Fibroblast of mammary gland (primary cell): ENCODE measurements around the gene RHEB.
A peak's percentile ranks its signal among the peaks of the same experiment; 100 is the strongest.

Source experiments
- DNase-seq: peaks from one replicate; pipeline ENCODE4 v3.0.0-alpha.2; 2010; ENCODE audit warnings: low read depth
- H3K4me3 ChIP-seq: 2 replicates; pipeline ENCODE4 v1.5.1; 2011; ENCODE audit warnings: low read depth, mild to moderate bottlenecking, low read length, moderate library complexity; ENCODE audit not compliant: control insufficient read depth
- TF ChIP-seq, protein P1 (sequence below): conservative IDR thresholded peaks from 2 replicates; pipeline ENCODE4 v1.5.1; 2011; ENCODE audit warnings: low read depth, low read length, inconsistent platforms; ENCODE audit not compliant: control insufficient read depth, insufficient read depth

RHEB gene

GRCh38 chr7:151505836-151506468 lies 13.7 kb downstream of the RHEB start:
- TF ChIP-seq, protein P1, sequence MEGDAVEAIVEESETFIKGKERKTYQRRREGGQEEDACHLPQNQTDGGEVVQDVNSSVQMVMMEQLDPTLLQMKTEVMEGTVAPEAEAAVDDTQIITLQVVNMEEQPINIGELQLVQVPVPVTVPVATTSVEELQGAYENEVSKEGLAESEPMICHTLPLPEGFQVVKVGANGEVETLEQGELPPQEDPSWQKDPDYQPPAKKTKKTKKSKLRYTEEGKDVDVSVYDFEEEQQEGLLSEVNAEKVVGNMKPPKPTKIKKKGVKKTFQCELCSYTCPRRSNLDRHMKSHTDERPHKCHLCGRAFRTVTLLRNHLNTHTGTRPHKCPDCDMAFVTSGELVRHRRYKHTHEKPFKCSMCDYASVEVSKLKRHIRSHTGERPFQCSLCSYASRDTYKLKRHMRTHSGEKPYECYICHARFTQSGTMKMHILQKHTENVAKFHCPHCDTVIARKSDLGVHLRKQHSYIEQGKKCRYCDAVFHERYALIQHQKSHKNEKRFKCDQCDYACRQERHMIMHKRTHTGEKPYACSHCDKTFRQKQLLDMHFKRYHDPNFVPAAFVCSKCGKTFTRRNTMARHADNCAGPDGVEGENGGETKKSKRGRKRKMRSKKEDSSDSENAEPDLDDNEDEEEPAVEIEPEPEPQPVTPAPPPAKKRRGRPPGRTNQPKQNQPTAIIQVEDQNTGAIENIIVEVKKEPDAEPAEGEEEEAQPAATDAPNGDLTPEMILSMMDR, result no peak

GRCh38 chr7:151505433-151505832 lies 14.3 kb downstream of the RHEB start:
- TF ChIP-seq, protein P1, result no peak
- no peak overlapping the region for H3K4me3 ChIP-seq

More at GRCh38 chr7:151505836-151506468, 13.7 kb downstream of the RHEB start:
- no peak overlapping the region for H3K4me3 ChIP-seq
- DNase-seq, result no peak

GRCh38 chr7:151504715-151505326 lies 14.9 kb downstream of the RHEB start:
- TF ChIP-seq, protein P1, result no peak
- DNase-seq, result no peak
- no peak overlapping the region for H3K4me3 ChIP-seq

More at GRCh38 chr7:151505433-151505832, 14.3 kb downstream of the RHEB start:
- no peak for DNase-seq

DNA sequence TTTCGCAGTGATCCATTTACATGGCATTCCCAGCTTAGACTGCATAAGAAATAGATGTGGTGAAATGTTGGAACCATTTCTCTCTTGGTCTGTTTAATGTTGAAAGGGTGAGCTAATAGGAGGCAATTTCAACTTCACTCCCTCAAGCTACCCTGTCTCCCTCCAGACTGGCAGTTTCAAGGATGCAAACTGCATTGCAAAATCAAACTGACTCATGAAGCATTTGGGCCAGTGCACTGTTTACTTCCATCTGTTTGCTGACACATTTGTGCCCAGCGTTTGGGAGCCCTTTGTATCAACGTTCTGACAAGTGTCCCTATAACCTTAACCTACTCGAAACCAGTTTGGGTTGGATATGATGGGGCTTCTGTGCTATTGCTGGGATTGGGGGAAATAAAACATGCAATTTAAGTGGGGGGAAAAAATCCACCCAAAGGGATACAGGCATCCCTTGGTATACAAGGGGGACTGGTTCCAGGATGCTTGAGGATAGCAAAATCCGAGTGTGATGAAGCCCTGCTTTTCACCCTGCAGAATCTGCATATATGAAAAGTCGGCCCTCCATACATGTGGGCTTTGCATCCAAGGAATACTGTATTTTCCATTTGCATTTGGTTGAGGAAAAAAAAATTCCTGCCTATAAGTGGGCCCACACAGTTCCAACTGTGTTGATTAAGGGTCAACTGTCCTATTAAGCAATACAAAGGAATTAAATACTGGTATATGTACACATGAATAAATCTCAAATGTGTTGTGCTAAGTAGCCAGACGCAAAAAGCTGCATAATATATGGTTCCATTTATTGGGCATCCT lies 15.6 kb downstream of the RHEB start:
- peak; percentile 95 for DNase-seq
- no peak overlapping the region for H3K4me3 ChIP-seq

DNA sequence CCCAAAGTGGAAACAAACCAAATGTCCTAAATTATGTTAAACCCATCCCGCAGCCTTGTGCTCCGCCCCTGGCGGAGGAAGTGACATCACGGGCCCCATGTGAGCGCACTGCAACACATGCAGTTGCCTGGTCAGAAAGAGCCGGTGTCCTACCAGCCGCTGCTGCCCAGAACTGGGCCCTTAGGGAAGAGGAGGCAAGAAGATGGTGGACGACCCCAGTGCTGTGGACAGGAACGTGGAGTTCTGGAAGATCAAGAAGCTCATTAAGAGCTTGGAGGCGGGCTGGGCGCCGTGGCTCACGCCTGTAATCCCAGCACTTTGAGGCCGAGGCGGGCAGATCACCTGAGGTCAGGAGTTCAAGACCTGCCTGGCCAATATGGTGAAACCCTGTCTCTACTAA lies 18.0 kb downstream of the RHEB start:
- TF ChIP-seq, protein P1, result no peak
- no peak overlapping the region for H3K4me3 ChIP-seq
- DNase-seq, result no peak

More for the DNA sequence above, 15.6 kb downstream of the RHEB start:
- TF ChIP-seq, protein P1, result no peak

DNA sequence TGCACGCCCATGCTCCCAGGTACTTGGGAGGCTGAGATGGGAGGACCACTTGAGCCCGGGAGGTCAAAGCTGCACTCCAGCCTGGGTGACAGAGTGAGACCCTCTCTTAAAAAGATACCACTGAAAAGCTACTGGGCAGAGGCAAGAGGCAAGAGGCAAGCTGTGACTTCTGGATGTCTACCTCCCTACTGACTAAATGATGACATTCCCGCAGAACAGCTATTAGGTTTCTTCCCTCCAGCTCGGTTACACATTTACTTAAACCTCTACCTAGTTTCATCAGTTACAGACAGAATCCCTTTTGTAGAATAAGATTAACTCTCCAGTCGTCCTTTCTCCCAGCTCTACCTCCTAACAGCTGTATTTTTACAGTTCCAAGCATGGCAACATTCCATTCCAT lies 21.2 kb downstream of the RHEB start:
- no peak for DNase-seq
- TF ChIP-seq, protein P1, result no peak
- H3K4me3 ChIP-seq, result no peak overlapping the region
